Measurements from ENCODE around the gene NUP214.
"Not testable (repeated sequence)": the region's sequence is repeated elsewhere in the genome, so short reads cannot be mapped to it uniquely, and the experiment has no call there.

Gene NUP214

GRCh38 chr9:131235480-131235851 is 110.1 kb downstream of the NUP214 start:
- DNase-seq = no peak

GRCh38 chr9:131236161-131236560 is 110.8 kb downstream of the NUP214 start:
- DNase-seq = no peak

DNA sequence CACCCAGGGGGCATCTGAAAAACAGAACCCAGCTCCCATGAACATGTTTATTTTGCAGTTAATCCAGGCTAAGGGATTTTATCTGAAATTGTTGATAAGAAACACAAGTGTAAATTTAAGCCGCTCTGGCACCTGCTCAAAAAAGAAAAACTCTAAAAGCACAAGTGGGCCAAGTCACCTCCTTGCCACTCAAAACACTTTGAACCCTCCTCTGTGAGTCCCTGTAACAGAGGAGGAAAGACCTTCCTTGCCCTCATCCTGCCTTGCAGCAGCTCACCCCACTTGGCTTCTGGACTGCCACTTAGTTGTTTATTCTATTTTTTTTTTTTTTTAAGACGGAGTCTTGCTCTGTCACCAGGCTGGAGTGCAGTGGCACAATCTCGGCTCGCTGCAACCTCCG is 111.4 kb downstream of the NUP214 start:
- DNase-seq = no peak

GRCh38 chr9:131237291-131237690 is 111.9 kb downstream of the NUP214 start:
- DNase-seq = no peak

DNA sequence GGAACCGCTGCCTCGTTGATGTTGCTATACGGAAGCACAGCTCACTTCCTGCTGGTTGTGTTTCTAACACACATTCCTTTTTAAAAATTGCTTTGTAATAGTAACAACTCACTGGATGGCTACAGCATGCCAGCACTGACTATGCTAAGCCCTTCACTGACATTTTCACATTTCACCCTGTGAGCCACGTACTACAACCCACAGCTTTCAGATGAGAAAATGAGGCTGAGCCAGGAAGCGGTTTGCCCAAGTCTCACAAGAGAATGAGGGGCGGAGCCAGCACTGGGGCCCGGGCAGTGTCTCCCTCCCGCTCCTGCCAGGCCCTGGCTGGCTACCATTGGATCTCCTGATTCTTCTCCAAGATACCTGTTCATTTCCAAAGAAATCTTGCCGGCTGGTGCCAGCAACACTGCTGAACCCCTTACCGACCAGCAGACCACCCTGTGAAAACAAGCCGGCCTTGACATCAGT is 112.6 kb downstream of the NUP214 start:
- peak; percentile 87 for DNase-seq

DNA sequence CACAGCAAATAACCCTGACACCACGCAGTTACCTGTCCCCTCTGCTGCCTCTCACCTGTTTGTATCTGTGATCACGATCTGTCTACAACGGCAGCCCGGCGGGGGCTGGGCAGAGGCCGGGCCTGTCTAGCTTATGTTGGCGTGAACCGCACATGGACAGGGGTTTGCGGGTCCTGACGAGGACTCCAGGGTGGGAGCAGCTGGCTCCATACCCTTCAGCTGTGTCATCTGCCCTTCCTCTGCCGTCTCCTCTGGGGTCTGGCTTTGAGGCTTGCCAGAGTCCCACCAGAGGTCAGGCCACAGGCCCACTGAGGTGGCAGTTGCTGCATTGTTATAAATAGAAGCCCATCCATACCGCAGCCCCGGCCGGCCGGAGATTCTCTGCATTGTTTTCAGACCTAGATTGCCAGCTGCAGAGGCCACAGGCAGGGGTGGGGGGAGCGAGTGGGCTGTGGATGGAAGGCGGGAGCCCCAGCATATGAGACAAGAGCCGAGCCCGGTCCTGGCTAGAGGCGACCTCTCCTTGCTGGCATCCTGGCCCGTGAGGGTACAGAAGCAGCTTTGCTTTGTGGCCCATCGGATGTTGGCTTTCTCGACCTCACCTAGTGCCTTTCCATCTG is 113.1 kb downstream of the NUP214 start:
- DNase-seq = peak; percentile 90

DNA sequence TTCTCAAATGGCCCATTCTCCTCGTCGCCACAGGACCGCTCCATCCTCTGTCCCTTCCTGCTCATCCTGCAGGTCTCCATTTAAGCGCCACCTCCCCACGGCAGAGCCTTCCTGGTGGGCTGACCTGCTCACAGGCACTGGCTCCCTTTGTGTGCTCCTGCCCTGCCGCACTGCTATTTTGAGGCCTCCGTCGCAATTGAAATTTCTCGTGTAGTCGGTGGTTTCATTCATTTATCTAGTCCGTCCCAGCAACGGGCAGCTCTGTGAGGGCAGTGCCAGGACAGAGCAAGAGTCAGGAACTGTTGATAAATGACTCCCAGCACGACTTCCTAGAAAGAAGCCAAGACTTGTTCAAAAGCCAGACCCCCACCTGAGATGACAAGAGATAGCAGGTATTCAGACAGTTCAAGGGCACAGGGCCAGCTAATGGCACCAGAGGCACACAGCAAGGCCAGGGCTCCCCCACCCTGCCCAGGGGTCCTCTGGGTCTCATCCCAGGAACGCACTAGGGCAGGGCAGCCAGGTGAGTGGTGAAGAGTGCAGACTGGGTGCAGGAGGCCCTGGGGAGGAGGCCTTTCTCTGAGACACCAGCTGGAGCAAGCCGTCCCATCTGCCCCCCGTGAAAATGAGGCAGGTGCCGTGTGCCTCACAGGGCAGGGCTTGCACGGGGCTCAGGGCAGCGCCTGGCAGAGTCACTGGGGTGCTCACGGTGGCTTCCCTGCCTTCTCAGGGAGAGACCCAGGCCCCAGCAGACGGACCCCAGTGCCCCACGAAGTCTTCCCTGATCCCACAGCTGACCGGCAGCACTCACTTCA is 114.0 kb downstream of the NUP214 start:
- no peak for DNase-seq

DNA sequence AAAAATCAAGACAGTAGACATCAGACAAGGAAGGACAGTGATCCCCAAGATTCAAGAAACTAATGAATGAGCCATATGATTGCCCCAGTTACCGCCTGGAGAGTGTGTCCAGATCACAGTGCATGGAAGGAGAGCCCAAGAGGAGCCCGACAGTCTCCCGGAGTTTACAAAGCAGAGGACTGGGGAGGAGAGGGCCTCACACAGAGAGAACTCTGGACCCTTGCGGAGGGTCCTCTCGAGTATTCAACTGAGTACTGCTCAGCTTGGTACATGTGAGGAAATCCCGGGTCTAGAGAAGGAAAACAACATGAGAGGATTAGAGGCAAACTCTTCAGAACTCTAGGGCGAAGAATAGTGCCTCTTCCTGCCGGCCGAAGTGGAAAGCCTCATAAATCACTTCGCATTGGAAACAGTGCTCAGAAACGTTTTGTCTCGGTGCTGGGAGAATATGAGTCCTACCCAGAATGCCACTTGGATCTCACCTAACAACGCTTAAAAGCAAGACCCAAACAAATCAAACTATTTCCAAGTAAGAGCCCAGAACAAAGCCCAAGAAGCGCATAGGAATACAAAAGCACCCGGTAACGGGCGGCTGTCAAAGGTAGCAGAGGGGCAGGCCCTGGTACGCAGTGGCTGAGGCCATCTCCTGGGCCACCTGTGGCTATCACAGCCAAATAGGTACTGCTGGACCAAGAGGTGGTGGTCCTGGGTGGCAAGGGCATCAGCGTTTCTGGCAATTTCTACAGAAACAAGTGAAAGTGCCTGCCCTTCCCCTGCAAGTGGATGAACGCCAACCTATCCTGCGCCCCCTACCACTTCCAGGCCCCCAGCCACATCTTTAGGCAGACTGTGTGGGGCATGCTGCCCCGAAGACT is 114.9 kb downstream of the NUP214 start:
- no peak for DNase-seq

DNA sequence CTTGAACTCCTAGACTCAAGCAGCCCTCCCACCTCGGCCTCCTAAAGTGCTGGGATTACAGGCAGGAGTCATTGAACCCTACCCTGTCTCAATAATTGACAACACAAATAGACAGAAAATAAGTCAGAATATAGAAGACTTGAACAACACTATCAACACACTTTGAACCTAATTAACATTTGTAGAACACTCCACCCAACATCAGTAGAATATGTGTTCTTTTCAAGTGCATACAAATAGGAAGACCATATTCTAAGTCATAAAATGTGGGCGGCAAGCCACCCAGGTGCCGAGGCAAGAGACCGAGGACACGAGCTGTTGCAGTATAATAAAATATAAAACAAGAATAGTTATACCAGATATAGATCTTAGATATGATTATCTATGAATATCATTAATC is 118.9 kb downstream of the NUP214 start:
- not testable (repeated sequence) for DNase-seq

- DNase-seq = no peak
Measured at GRCh38 chr9:131246618-131247017, 121.2 kb downstream of the NUP214 start.

DNA sequence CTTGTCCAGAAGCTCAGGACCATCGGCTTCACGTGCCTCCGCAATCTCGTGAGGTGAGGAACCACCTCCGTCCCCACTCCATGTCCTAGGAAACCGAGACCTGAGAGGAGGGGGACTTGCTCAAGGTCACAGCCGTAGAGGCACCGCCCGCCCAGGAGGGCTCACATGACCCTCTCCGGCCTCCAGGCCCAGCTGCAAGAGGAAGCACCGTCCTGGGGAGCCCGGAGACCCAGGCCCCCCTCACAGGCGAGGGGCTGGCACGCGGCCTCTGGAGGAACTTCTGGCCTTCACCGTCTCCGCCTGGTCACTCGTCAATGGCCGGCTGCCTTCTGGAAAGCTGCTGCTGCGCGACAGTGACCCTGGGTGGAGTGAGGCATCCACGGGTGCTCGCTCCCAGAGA is 126.7 kb downstream of the NUP214 start:
- no peak for DNase-seq

DNA sequence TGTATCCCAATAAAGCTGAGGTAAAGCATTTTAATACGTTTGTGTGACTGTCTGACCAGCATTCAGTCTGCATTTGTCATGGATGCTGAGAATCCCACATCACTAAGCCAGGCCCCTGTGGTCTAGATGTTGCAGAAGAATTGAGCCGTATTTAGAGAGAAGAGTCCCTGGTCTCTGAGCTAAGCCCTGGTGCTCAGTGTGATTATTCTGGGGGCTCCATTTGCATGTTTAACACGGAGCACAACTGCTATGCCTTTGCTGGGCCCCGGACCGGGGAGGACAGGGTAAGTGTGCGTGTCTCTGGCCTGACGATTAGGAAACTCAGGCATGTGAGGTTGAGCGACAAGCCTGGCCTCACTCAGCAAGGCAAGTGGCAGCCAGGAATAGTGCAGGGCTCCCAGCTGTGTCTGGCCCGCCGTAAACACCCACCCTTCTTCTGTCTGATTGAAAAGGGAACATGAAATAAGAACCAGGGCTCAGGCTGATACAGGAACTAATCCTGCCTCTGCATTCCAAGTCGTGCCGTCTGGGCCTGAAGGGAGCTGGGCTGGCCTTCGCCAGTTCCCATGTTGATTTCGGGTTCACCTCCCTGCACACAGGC is 128.6 kb downstream of the NUP214 start:
- peak; percentile 63 for DNase-seq

DNA sequence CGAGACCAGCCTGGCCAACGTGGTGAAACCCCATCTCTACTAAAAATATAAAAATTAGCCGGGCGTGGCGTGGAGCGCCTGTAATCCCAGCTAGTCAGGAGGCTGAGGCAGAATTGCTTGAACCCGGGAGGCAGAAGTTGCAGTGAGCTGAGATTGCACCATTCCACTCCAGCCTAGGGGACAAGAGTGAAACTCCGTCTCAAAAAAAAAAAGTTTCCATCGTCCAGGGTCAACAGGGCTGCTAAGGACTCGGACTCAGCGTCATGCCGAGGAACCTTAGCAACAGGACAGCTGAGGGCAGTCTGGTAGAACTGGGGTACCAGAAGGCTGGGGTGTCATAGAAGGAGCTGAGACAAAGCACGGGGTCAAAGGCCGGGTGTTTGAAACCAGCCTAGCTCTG is 129.2 kb downstream of the NUP214 start:
- no peak for DNase-seq

DNA sequence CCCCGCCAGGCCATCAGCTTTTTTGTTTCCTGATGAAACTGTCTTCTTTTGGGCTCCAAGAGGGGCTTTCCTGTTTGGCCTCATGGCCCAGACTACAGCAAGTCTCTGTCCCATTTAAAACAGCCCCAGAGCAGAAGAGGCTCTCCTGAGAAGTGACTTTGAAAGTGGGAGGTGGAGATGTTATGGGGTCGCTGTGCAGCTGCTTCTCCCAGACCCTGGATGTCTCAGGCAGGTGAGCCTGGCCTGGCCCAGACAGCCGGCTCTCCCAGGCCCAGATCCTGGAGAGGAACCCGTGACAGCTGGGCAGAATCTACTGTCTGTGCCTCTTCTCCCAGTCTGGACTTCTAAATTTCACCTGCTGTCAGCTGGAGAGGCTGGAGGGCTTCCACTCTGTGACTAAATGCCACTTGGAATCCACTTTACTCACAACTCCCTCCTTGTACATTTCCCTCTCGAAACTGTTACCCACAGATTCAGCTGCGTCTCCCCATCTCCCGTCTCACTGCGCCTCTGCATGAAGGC is 130.4 kb downstream of the NUP214 start:
- no peak for DNase-seq

DNA sequence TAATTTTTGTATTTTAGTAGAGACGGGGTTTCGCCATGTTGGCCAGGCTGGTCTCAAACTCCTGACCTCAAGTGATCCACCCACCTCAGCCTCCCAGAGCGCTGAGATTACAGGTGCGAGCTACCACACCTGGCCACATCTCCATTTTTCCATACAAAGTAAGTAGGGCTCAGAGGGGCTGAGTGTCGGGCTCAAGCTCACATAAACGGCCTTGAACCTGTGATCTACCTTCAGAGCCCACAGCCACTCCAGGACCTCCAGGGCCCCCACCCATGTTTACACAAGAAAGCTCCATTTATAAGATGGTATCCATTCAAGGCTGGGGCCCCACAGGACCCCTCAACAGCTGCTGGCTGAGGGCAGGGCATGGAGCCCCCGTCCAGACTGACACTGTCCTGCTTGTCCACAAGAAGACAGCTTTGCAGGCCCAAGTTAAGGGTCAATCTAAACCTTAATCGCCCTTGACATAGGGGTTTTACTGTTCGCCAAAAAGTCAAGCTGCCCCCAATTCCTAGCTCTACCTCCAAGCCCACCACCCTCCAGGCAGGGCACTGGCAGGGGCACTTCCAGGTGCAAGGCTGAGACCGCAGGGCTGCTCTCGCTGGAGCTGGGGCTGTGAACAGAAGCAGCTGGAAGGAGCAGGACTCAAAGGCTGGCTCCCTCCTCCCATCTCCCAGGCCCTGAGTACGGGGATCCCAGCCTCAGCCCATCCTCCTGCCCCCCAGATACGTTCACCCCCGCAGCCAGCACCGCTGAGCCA is 132.1 kb downstream of the NUP214 start:
- DNase-seq = no peak

- no peak for DNase-seq
Measured at GRCh38 chr9:131258186-131258585, 132.8 kb downstream of the NUP214 start.

DNA sequence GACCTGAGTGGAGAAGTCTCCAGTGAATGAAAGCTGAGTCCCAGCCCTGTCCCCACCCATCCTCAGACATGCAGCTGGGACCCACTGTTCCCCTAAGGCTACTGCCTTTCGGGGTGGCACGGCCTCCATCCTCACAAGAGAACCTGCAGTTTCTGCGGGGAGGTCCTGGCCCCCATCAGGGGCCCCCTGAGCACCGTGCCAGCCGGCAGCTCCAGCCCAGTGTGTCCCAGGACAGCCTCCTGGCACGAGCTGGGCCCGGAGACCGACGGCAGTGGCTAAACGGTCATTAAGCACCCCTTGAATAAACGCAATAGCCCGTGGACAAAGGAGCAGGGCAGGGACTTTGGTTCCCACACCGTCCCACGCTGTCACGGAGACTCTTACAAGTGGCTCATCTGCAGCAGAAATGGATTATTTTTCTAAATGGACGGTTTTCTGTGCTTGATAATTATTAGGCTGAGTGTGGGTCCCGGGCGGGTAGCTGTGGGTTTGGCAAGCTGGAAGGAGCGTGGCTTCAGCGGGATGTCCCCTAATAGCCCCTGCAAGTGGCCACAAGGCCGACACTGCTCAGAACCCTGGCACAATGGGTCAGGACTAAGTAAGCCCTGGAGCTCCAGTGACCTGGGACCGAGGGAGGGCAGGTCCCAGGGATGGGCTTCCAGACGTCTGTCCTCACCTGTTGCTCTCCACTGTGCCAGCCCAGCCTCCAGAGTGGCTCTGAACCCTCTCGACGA is 133.5 kb downstream of the NUP214 start:
- no peak for DNase-seq

- no peak for DNase-seq
Measured at GRCh38 chr9:131259432-131259898, 134.1 kb downstream of the NUP214 start.

DNA sequence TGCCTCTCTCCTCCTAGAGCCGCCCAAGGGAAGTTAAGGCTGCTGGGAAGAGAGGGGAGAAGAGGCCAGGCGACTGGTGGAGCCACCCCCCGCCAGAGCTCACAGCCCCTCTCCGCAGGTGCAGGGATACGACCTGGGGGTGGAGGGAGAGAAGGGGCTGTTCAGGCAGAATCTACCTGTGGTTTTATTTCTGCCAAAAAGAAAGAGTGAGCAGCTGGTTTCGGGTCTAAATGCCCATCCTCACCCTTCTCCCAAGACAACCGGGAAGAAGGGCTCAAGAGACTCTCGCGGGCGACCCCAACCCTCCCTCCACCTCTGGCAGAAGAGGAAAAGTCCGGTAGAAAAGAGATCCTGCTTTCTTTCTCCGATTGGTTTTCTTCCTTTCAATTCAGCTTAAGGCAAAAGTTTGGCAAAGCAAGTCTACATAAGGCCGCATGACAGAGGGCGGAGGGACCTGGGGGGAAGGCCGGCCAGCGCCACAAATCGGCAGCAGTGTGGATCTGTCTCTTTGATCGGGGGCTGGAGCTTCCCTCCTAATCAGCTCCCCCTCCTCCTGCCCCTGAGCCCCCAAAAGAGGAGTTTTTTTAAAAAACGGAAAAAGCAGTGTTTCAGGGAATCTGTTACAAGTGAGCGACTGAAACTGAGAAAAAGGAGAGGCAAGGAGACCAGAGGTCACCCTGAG is 134.7 kb downstream of the NUP214 start:
- DNase-seq = no peak

DNA sequence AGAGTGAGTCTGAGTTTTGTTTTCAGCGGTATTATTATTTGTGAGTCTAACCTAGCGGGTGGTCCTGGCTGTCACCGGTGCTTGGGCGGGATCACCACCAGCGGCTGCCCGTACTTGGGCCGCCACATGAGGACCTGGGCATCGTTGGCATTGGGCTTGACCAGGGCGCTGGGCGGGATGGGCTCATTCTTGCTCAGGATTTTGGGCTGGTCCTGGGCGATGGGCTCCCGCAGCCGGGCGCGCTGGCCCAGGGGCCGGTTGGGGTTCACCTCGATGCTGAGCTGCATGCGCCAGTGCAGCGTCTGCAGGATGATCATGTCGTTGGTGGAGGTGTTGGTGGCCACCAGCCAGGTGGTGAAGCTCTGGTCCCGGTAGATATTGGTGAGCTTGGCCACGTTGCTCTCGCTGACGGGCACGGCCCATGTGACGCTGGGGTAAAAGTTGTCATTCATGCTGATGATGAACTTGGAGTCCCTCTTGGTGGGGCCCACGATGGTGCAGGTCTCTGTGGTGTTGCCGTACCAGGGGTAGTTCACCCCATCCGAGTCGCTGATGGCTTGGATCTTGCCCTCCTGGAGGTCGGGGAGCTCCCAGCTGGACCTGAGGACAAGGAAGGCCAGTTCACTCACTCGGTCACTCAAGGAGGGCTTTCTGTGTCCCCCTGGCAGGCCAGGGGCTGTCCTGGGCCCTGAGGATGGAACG is 135.5 kb downstream of the NUP214 start:
- no peak for DNase-seq
